Measurements from ENCODE around the gene AJAP1. TPM values are rescaled to one million over a fixed set of nuclear protein-coding genes. Genes with fewer than 3 reads are reported as not detected.

The AJAP1 gene
- total RNA-seq, 1 experiment from 2014 or later, result not detected

DNA sequence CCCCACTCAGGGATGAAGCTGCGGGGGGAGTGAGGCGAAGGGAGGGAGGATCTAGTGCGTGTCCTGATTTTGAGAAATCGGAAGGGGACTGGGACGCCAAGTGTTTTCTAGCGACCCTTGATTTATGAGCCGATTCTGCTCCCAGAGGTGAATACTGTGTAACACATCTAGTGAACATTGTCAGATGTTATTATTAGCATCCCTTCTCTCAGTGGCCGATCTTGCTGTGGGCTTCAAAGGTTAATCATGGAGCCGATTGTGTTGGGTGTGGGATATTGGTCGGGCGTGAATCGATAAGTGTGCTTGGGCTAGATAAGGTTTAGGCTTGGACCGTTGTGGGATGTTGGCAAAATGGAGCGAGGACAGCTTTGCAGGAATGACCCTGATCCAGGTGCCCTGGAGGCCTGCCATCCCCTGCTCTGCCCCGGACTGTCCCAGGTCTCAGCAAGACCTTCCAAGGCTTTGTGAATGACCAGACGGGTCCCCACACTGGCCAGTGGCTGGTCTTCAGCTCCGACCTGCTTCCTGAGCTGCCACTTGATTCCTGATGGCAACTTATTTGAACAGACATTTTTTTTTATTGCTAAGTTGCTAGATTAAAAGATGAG is 2.2 kb downstream of the AJAP1 start:
- no peak for TF ChIP-seq EZH2 (IDR thresholded peaks at IDR 0.05; ENCODE audit: low read depth)
- TF ChIP-seq, protein P1, sequence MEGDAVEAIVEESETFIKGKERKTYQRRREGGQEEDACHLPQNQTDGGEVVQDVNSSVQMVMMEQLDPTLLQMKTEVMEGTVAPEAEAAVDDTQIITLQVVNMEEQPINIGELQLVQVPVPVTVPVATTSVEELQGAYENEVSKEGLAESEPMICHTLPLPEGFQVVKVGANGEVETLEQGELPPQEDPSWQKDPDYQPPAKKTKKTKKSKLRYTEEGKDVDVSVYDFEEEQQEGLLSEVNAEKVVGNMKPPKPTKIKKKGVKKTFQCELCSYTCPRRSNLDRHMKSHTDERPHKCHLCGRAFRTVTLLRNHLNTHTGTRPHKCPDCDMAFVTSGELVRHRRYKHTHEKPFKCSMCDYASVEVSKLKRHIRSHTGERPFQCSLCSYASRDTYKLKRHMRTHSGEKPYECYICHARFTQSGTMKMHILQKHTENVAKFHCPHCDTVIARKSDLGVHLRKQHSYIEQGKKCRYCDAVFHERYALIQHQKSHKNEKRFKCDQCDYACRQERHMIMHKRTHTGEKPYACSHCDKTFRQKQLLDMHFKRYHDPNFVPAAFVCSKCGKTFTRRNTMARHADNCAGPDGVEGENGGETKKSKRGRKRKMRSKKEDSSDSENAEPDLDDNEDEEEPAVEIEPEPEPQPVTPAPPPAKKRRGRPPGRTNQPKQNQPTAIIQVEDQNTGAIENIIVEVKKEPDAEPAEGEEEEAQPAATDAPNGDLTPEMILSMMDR (conservative IDR thresholded peaks at IDR 0.05), result no peak
- H2AFZ ChIP-seq, result no peak overlapping the region
- no peak overlapping the region for H3K4me3 ChIP-seq
- no peaks in the 10 kb centered on the region for H4K20me1 ChIP-seq (ENCODE audit: insufficient read depth)
- no peaks in the 10 kb centered on the region for H3K9me3 ChIP-seq (ENCODE audit: insufficient read depth, low read depth)
- H3K27ac ChIP-seq, result no peak overlapping the region
- H3K79me2 ChIP-seq (ENCODE audit: low read depth), result no peaks in the 10 kb centered on the region
- BruUV-seq (replicated peaks), result no TSS peak
- H3K27me3 ChIP-seq (ENCODE audit: insufficient read depth, low read depth), result 0 out of 2 replicates have a peak, but pooled peaks cover 5% of the 10 kb centered on the region
- H3K4me2 ChIP-seq, result no peak overlapping the region
- CTCF ChIA-PET, result no interaction called here
- no peaks in the 10 kb centered on the region for H3K36me3 ChIP-seq (ENCODE audit: low read depth)
- no peaks in the 10 kb centered on the region for H3F3A ChIP-seq (ENCODE audit: insufficient read depth, low read depth)
- POLR2A ChIA-PET (ENCODE audit: unreplicated experiment), result no interaction called here
- intact Hi-C loops (cut with micrococcal nuclease; ENCODE audit: unreplicated experiment), result no loop called here
- no peaks in the 10 kb centered on the region for H3K9me2 ChIP-seq (ENCODE audit: insufficient read depth)
- no peaks in the 10 kb centered on the region for H3K4me1 ChIP-seq (replicated peaks; ENCODE audit: insufficient read depth)
- no peak for DNase-seq

- POLR2A ChIA-PET (ENCODE audit: unreplicated experiment), result no interaction called here
- H3F3A ChIP-seq (ENCODE audit: insufficient read depth, low read depth), result no peaks in the 10 kb centered on the region
Measured at GRCh38 chr1:4657244-4657789, 2.9 kb downstream of the AJAP1 start.

DNA sequence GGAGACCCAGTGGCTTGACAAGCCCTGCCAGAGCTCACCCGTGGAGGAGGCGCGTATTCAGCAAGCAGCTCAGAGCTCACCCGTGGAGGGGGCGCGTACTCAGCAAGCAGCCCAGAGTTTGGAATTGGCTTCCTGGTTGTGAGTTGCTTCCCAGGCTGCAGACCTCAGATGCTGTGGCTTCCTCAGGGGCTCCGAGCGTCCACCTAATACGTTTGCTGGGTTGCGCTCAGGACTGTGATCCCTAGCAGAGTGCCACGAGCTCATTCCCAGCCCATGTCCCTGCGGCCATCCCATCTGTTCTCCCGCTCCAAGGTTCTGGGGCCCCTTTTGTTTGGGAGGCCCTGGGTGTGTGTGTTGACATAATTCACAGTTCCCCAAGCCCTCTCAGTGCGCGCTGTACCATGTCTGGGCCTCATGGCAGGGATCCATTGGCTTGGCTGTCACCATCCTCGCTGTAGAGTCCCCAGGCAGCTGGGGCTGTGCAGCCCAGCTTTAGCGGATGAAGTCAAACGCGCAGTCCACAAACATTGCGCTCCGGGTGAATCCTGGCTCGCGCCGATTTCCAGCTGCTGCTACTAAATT is 3.6 kb downstream of the AJAP1 start:
- Histone ChIP-seq H3K4me3 (no peak overlapping the region), H3K9me2 (ENCODE audit: insufficient read depth) (no peaks in the 10 kb centered on the region), H3K4me1 (replicated peaks; ENCODE audit: insufficient read depth) (no peaks in the 10 kb centered on the region), H3K4me2 (no peak overlapping the region), H3K27ac (no peak overlapping the region), H3K9me3 (ENCODE audit: insufficient read depth, low read depth) (no peaks in the 10 kb centered on the region), H4K20me1 (ENCODE audit: insufficient read depth) (no peaks in the 10 kb centered on the region), H3K79me2 (ENCODE audit: low read depth) (no peaks in the 10 kb centered on the region), H3K36me3 (ENCODE audit: low read depth) (no peaks in the 10 kb centered on the region), H2AFZ (no peak overlapping the region), H3K27me3 (ENCODE audit: insufficient read depth, low read depth) (peaks cover 5% of the 10 kb centered on the region; the same call in 1 of the 2 replicates), H3F3A (ENCODE audit: insufficient read depth, low read depth) (no peaks in the 10 kb centered on the region)
- POLR2A ChIA-PET (ENCODE audit: unreplicated experiment), result no interaction called here
- no peak for DNase-seq
- no TSS peak for BruUV-seq (replicated peaks)
- intact Hi-C loops (cut with micrococcal nuclease; ENCODE audit: unreplicated experiment), result no loop called here
- TF ChIP-seq EZH2 (IDR thresholded peaks at IDR 0.05; ENCODE audit: low read depth), result no peak
- TF ChIP-seq, protein P1 (conservative IDR thresholded peaks at IDR 0.05), result no peak
- CTCF ChIA-PET, result no interaction called here

More at GRCh38 chr1:4657244-4657789, 2.9 kb downstream of the AJAP1 start:
- Histone ChIP-seq H3K4me2 (no peak overlapping the region), H3K4me3 (no peak overlapping the region), H3K79me2 (ENCODE audit: low read depth) (no peaks in the 10 kb centered on the region), H4K20me1 (ENCODE audit: insufficient read depth) (no peaks in the 10 kb centered on the region), H3K9me3 (ENCODE audit: insufficient read depth, low read depth) (no peaks in the 10 kb centered on the region), H3K36me3 (ENCODE audit: low read depth) (no peaks in the 10 kb centered on the region), H3K4me1 (replicated peaks; ENCODE audit: insufficient read depth) (no peaks in the 10 kb centered on the region), H3K9me2 (ENCODE audit: insufficient read depth) (no peaks in the 10 kb centered on the region), H3K27ac (no peak overlapping the region), H2AFZ (no peak overlapping the region), H3K27me3 (ENCODE audit: insufficient read depth, low read depth) (peaks cover 5% of the 10 kb centered on the region; the same call in 1 of the 2 replicates)
- intact Hi-C loops (cut with micrococcal nuclease; ENCODE audit: unreplicated experiment), result no loop called here
- no TSS peak for BruUV-seq (replicated peaks)
- no peak for DNase-seq
- CTCF ChIA-PET, result interaction anchor here (0.6 kb wide), 1 partner anchor 10 kb away, joined by 13 read pairs; no protein-coding TSS in a partner anchor
- TF ChIP-seq EZH2 (IDR thresholded peaks at IDR 0.05; ENCODE audit: low read depth), result no peak
- TF ChIP-seq, protein P1 (conservative IDR thresholded peaks at IDR 0.05), result no peak
